ENCODE results near the gene NCKAP5.

NCKAP5 gene

GRCh38 chr2:133378928-133379549 is 189.2 kb downstream of the NCKAP5 start:
- H3K4me3 ChIP-seq (ENCODE audit: low read depth in 1 of 2, low read length in 1 of 2) = no peak overlapping the region
- no peak overlapping the region for H3K27ac ChIP-seq
- H3K27me3 ChIP-seq = no peaks in the 10 kb centered on the region
- TF ChIP-seq CTCF (IDR thresholded peaks at IDR 0.05) = no peak
- no peaks in the 10 kb centered on the region for H3K36me3 ChIP-seq
- H3K9me3 ChIP-seq = no peaks in the 10 kb centered on the region
- no peaks in the 10 kb centered on the region for H3K4me1 ChIP-seq (ENCODE audit: control insufficient read depth in 1 of 2, insufficient read depth in 1 of 2, low read depth in 1 of 2, low read length in 1 of 2)

GRCh38 chr2:133378386-133378785 is 189.9 kb downstream of the NCKAP5 start:
- H3K36me3 ChIP-seq = no peaks in the 10 kb centered on the region
- no peak overlapping the region for H3K4me3 ChIP-seq (ENCODE audit: low read depth in 1 of 2, low read length in 1 of 2)
- H3K27ac ChIP-seq = no peak overlapping the region
- H3K9me3 ChIP-seq = no peaks in the 10 kb centered on the region
- no peaks in the 10 kb centered on the region for H3K4me1 ChIP-seq (ENCODE audit: control insufficient read depth in 1 of 2, insufficient read depth in 1 of 2, low read depth in 1 of 2, low read length in 1 of 2)
- TF ChIP-seq CTCF (IDR thresholded peaks at IDR 0.05) = no peak
- H3K27me3 ChIP-seq = no peaks in the 10 kb centered on the region

- Histone ChIP-seq H3K27me3 (no peaks in the 10 kb centered on the region), H3K36me3 (no peaks in the 10 kb centered on the region), H3K27ac (no peak overlapping the region), H3K9me3 (no peaks in the 10 kb centered on the region), H3K4me1 (ENCODE audit: control insufficient read depth in 1 of 2, insufficient read depth in 1 of 2, low read depth in 1 of 2, low read length in 1 of 2) (no peaks in the 10 kb centered on the region), H3K4me3 (ENCODE audit: low read depth in 1 of 2, low read length in 1 of 2) (no peak overlapping the region)
- TF ChIP-seq CTCF (IDR thresholded peaks at IDR 0.05) = no peak
Observed at GRCh38 chr2:133377599-133377998, 190.7 kb downstream of the NCKAP5 start.

- Histone ChIP-seq H3K9me3 (no peaks in the 10 kb centered on the region), H3K36me3 (no peaks in the 10 kb centered on the region), H3K27me3 (no peaks in the 10 kb centered on the region), H3K27ac (no peak overlapping the region), H3K4me1 (ENCODE audit: control insufficient read depth in 1 of 2, insufficient read depth in 1 of 2, low read depth in 1 of 2, low read length in 1 of 2) (no peaks in the 10 kb centered on the region), H3K4me3 (ENCODE audit: low read depth in 1 of 2, low read length in 1 of 2) (no peak overlapping the region)
- TF ChIP-seq CTCF (IDR thresholded peaks at IDR 0.05) = no peak
Observed at GRCh38 chr2:133377021-133377481, 191.2 kb downstream of the NCKAP5 start.

- no peak for TF ChIP-seq CTCF (IDR thresholded peaks at IDR 0.05)
- Histone ChIP-seq H3K27me3 (no peaks in the 10 kb centered on the region), H3K4me1 (ENCODE audit: control insufficient read depth in 1 of 2, insufficient read depth in 1 of 2, low read depth in 1 of 2, low read length in 1 of 2) (no peaks in the 10 kb centered on the region), H3K27ac (no peak overlapping the region), H3K36me3 (no peaks in the 10 kb centered on the region), H3K9me3 (no peaks in the 10 kb centered on the region), H3K4me3 (ENCODE audit: low read depth in 1 of 2, low read length in 1 of 2) (no peak overlapping the region)
Observed at GRCh38 chr2:133374781-133375180, 193.5 kb downstream of the NCKAP5 start.
